Neural crest cell (in vitro differentiated cells): ENCODE results near the gene SRPK1. TPM values are rescaled to one million over a fixed set of nuclear protein-coding genes. Genes with fewer than 3 reads are reported as not detected.
A peak's percentile ranks its signal among the peaks of the same experiment; 100 is the strongest.
"Not testable (repeated sequence)": the region's sequence is repeated elsewhere in the genome, so short reads cannot be mapped to it uniquely, and the experiment has no call there.

Experiments
- DNase-seq: peaks from one replicate; pipeline ENCODE4 v3.0.0; 2021; ENCODE audit warnings: low read depth, mixed read lengths, low spot score
- H3K27ac Mint-ChIP-seq: one replicate; pipeline ENCODE4 v1.8.0; 2021; ENCODE audit warnings: mild to moderate bottlenecking, mixed read lengths; ENCODE audit not compliant: unreplicated experiment
- H3K27me3 Mint-ChIP-seq: 2 replicates; pipeline ENCODE4 v1.8.0; 2021; ENCODE audit warnings: low read depth, mild to moderate bottlenecking, mixed read lengths
- H3K36me3 Mint-ChIP-seq: 2 replicates; pipeline ENCODE4 v1.8.0; 2021; ENCODE audit warnings: low read depth, mild to moderate bottlenecking, mixed read lengths
- H3K4me1 Mint-ChIP-seq: 2 replicates; pipeline ENCODE4 v1.8.0; 2021; ENCODE audit warnings: mixed read lengths
- H3K4me3 Mint-ChIP-seq: one replicate; pipeline ENCODE4 v1.8.0; 2021; ENCODE audit warnings: mild to moderate bottlenecking, mixed read lengths
- H3K9me3 Mint-ChIP-seq: 2 replicates; pipeline ENCODE4 v1.8.0; 2021; ENCODE audit warnings: mixed read lengths
- CTCF ChIP-seq: fragments of 200-600 bp; sonication (generic); conservative IDR thresholded peaks from 2 replicates; pipeline ENCODE4 v1.5.0; 2021; ENCODE audit warnings: antibody characterized with exemption, mild to moderate bottlenecking
- total RNA-seq: library from RNA; stranded (reverse); gene quantifications from 2 replicates; pipeline ENCODE4 v1.2.1, GENCODE V29; 2021

Gene SRPK1
- total RNA-seq, 1 donor from 2014 or later, result 113 TPM

GRCh38 chr6:35936681-35937359 lies 15.9 kb upstream of the SRPK1 start:
- Mint-ChIP-seq H3K36me3 (peaks cover 6% of the 10 kb centered on the region), H3K27ac (no peak overlapping the region), H3K4me1 (no peaks in the 10 kb centered on the region), H3K27me3 (peaks cover 7% of the 10 kb centered on the region), H3K9me3 (peaks cover 11% of the 10 kb centered on the region), H3K4me3 (no peak overlapping the region)
- no peak for DNase-seq
- no peak for TF ChIP-seq CTCF

- Mint-ChIP-seq H3K27me3 (peaks cover 13% of the 10 kb centered on the region), H3K36me3 (peaks cover 4% of the 10 kb centered on the region), H3K27ac (no peak overlapping the region)
These were observed 14.6 kb upstream of the SRPK1 start for GRCh38 chr6:35935469-35935868.

GRCh38 chr6:35933844-35934243 lies 12.9 kb upstream of the SRPK1 start:
- H3K27ac Mint-ChIP-seq, result no peak overlapping the region
- peaks cover 2% of the 10 kb centered on the region for H3K36me3 Mint-ChIP-seq
- TF ChIP-seq CTCF, result no peak
- peaks cover 20% of the 10 kb centered on the region for H3K27me3 Mint-ChIP-seq
- DNase-seq, result no peak
- peaks cover 7% of the 10 kb centered on the region for H3K4me1 Mint-ChIP-seq
- H3K9me3 Mint-ChIP-seq, result no peaks in the 10 kb centered on the region
- H3K4me3 Mint-ChIP-seq, result no peak overlapping the region

More at GRCh38 chr6:35935469-35935868, 14.6 kb upstream of the SRPK1 start:
- no peak for DNase-seq
- H3K4me1 Mint-ChIP-seq, result peaks cover 6% of the 10 kb centered on the region
- TF ChIP-seq CTCF, result no peak
- peaks cover 4% of the 10 kb centered on the region for H3K9me3 Mint-ChIP-seq
- H3K4me3 Mint-ChIP-seq, result no peak overlapping the region

- Mint-ChIP-seq H3K27ac (peak overlapping the region; percentile 54), H3K27me3 (peaks cover 21% of the 10 kb centered on the region)
- not testable (repeated sequence) for H3K4me1 Mint-ChIP-seq, H3K36me3 Mint-ChIP-seq, DNase-seq, H3K9me3 Mint-ChIP-seq, H3K4me3 Mint-ChIP-seq
These were observed 11.0 kb upstream of the SRPK1 start for GRCh38 chr6:35931873-35932272.

GRCh38 chr6:35931120-35931561 lies 10.2 kb upstream of the SRPK1 start:
- no peak for DNase-seq
- H3K27me3 Mint-ChIP-seq, result peaks cover 21% of the 10 kb centered on the region
- H3K36me3 Mint-ChIP-seq, result peaks cover 2% of the 10 kb centered on the region
- no peak for TF ChIP-seq CTCF
- H3K27ac Mint-ChIP-seq, result no peak overlapping the region
- H3K4me1 Mint-ChIP-seq, result peaks cover 7% of the 10 kb centered on the region
- no peaks in the 10 kb centered on the region for H3K9me3 Mint-ChIP-seq
- no peak overlapping the region for H3K4me3 Mint-ChIP-seq

GRCh38 chr6:35929601-35930000 lies 8.7 kb upstream of the SRPK1 start:
- Mint-ChIP-seq H3K4me3 (no peak overlapping the region), H3K4me1 (peaks cover 7% of the 10 kb centered on the region), H3K27me3 (peaks cover 19% of the 10 kb centered on the region), H3K27ac (no peak overlapping the region), H3K9me3 (no peaks in the 10 kb centered on the region), H3K36me3 (peaks cover 2% of the 10 kb centered on the region)
- DNase-seq, result no peak
- TF ChIP-seq CTCF, result no peak
